GM21367 (cell line): ENCODE results near the gene CACNG7.

Source experiments
- ATAC-seq: cut with Tn5 transposase; IDR thresholded peaks from one replicate; pipeline ENCODE4 v1.9.1; 2021; ENCODE audit not compliant: unreplicated experiment

Gene CACNG7

DNA sequence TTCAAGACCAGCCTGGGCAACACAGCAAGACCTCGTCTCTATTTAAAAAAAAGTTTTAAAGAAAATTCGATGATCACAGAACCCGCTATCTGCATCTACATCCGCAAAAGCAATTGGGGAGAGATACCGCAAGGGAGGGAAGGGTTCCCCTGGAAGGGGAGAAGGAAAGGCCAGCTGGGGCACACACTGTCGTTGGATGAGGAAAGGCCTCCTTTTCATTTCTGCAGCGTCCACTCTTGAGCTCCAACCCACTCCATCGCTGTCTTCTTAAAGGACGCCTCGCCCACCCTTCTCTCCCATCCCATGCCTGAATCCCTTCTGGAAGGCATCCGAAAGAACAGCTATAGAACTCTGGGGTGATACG is 30.3 kb upstream of the CACNG7 start:
- no peak for ATAC-seq

- ATAC-seq, result peak; percentile 80
These were observed 29.7 kb upstream of the CACNG7 start for GRCh38 chr19:53879140-53880081.

GRCh38 chr19:53880711-53881481 is 28.2 kb upstream of the CACNG7 start:
- ATAC-seq, result no peak

GRCh38 chr19:53881482-53882390 is 27.3 kb upstream of the CACNG7 start, which contains the start of gene PRKCG:
PRKCG (plus strand) TSS chr19:53882197; CDS start chr19:53882495, 298 bp downstream.
- no peak for ATAC-seq

DNA sequence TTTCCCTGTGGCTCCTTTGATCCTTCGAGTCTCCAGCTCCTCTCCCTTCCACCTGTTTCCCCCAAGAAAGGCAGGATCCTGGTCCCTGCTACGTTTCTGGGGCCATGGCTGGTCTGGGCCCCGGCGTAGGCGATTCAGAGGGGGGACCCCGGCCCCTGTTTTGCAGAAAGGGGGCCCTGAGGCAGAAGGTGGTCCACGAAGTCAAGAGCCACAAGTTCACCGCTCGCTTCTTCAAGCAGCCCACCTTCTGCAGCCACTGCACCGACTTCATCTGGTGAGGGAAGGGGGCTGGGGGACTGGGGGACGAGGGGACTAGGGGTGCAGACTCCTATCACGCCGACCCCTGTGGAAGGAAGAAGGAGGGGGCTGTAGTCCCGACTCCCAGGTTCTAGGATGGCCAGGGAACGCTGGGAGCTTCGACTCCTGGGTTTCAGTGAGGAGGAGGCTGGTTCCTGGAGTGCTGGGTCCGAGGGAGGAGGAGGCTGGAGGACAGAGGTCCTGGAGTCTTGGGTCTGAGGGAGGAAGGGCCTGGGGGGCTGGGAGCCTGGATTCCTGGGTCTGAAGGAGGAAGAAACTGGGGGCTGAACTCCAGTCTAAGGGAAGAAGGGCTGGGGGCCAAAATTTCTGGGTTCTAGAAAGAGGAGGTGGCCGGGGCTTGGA is 26.6 kb upstream of the CACNG7 start:
- ATAC-seq, result no peak

DNA sequence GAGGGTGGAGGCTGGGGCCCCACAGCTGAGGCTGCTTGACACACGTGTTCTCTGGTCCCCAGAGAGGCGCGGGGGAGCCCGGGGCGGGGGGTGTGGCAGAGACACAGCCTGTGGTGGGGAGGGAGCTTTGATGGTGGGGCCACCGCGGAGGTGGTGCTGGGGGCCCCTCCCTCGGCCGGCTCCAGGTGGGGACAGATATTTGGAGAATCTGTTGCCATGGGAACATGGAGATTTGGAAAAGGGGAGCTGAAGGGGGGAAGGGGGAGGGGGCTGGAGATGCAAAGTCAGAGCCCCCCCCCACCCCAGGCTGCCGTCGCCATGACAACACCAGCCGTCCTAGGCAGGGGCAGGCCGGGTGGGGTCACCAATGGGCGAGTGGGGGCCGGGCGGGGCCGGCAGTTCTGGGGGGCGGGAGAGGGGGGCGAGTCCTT is 25.8 kb upstream of the CACNG7 start:
- no peak for ATAC-seq

- ATAC-seq, result no peak
These were observed 25.3 kb upstream of the CACNG7 start for GRCh38 chr19:53883741-53884140.

DNA sequence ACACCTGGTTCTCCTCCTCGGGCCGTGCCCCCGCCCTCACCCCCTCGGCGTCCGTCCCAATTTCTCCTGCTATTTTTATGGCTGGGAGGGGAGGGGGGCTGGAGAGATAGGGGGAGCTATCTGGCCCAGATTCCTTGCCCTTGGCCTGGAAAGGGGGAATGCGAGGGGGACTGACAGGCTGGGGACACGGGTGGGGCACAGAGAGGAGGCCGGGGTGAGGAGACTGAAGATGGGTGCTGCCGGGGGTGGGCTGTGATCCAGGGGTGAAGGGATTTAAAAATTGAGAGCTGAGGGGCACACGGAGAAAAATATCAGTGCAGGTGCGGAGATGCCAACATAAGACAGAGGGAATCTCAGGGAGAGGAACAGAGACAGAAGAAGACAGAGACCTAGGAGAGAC is 24.8 kb upstream of the CACNG7 start:
- ATAC-seq, result no peak

DNA sequence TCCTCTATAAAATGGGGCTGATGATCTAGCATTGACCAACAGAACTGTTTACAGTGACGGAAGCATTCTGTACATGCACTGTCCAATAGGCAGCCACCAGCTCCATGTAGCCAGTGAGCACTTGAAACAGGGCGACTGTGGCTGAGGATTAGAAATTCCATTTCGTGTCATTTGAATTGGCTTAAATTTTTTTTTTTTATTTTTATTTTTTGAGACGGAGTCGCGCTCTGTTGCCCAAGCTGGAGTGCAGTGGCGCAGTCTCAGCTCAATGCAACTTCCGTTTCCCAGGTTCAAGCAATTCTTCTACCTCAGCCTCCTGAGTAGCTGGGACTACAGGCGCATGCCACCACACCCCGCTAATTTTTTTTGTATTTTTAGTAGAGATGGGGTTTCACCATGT is 24.0 kb upstream of the CACNG7 start:
- no peak for ATAC-seq

DNA sequence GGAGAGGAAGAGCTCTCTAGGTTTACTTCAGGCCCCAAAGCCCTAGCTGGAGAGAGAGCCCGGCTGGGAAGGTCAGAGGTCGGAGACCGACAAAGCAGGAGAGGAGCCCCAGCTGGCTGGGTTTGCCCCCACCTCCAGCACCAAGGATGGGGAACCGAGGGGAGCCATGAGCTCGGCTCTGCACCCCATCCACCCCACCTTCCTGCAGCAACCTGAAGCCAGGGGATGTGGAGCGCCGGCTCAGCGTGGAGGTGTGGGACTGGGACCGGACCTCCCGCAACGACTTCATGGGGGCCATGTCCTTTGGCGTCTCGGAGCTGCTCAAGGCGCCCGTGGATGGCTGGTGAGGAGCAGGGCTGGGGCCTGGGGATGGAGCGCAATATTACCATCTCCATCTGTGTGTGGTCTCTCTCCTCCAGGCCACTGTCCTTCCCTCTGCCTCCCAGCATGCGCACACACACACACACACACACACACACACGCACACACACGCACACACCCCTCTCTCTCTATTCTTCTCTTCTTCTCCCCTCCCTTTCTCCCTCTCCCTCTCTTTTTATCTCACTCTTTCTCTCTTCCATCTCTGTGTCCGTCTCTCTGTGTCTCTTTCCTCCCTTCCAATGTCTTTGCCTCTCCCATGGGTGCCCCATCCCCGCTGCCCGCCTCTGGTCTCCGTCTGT is 16.6 kb upstream of the CACNG7 start:
- no peak for ATAC-seq

GRCh38 chr19:53892981-53893325 is 16.1 kb upstream of the CACNG7 start:
- no peak for ATAC-seq

DNA sequence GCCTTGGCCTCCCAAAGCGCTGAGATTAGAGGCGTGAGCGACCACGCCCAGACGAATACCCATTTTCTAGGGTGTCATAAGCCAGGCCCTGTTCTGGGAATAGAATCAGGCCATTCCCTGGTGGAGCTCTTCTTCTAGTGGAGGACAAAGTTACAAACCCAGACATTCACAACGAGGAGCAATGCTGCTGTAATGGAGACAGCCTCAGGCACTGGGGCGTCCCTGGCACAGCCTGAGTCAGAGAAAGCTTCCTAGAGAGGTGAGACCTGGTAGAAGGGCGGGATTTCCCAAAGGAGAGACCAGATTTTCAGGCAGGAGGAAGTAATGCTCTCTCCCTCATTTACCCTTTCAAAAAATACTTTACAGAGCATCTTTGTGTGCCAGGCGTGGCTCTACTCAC is 14.4 kb upstream of the CACNG7 start:
- ATAC-seq, result no peak

GRCh38 chr19:53896682-53897081 is 12.4 kb upstream of the CACNG7 start:
- ATAC-seq, result no peak

GRCh38 chr19:53897459-53897858 is 11.6 kb upstream of the CACNG7 start:
- no peak for ATAC-seq

- no peak for ATAC-seq
These were observed 10.9 kb upstream of the CACNG7 start for GRCh38 chr19:53898166-53898565.

- ATAC-seq, result no peak
These were observed 10.3 kb upstream of the CACNG7 start for GRCh38 chr19:53898636-53899341.

DNA sequence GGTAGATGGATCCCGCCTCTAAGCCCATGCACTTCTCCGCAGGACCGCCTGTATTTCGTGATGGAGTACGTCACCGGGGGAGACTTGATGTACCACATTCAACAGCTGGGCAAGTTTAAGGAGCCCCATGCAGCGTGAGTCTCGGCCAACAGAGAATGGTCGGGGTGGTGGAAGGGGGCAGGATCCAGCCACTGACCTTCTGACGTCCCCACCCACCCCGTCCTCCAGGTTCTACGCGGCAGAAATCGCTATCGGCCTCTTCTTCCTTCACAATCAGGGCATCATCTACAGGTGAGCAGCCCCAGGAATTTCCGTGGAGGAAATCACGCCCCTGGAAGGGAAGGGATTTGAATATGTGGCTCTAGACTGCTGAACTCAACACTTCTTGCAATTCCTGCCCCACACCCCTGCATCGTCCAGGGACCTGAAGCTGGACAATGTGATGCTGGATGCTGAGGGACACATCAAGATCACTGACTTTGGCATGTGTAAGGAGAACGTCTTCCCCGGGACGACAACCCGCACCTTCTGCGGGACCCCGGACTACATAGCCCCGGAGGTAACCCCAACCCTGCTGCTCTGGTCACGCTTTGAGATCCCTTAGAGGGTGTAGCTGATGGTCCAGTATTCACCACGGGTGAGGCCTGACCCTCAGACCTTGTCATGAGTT is 8.8 kb upstream of the CACNG7 start:
- ATAC-seq, result no peak

DNA sequence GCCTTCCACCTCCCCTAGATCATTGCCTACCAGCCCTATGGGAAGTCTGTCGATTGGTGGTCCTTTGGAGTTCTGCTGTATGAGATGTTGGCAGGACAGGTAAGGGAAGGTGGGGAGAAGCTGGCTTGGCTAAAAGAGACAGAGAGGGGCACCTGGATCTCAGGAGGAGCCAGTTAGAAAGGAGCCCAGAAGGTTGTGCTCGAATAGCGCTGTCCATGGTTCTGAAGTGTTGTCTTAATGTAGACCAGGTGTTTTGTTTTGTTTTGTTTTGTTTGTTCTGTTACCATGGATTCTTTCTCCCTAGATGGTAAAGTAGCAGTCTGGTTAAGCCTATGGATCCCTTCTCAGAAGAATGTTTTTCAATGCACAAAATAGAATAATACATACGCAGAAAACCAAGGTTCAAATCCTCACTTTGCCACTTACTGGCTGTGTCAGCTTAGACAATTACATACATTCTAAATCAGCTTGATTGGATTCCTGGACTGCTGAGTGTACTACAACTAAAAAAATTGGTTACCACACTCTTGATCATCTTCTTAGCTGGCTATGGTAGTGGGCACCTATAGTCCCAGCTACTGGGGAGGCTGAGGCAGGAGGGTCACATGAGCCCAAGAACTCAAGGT is 5.9 kb upstream of the CACNG7 start:
- ATAC-seq, result no peak
